Activated T-cell treated with anti-CD3 and anti-CD28 coated beads, Interleukin-2, amount 50 U/mL, for 48 hours (primary cell): ENCODE results near the gene MGAT4C.
"Not testable (repeated sequence)": the region's sequence is repeated elsewhere in the genome, so short reads cannot be mapped to it uniquely, and the experiment has no call there.

Experiments used
- DNase-seq, 2 experiments: peaks; one replicate each; pipeline ENCODE4 v3.0.0-alpha.2; 2020

MGAT4C gene

DNA sequence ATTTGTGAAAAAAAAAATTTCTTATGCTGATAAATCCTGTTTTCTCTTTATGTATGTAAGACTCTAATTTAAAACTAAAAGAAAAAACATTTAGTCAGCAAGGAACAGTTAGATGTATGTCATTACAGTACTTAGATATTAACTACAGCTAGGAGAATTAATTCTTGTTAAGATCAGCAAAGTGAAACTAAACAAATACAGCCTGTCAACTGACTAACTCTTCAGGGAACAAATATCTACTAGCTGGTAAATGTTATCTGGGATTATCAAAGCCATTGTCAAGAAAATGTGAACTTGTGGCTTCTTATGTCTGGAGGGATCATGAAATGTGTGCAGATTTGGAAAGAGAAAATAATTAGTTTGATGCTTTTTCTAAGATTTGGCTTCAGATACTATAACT is 27.5 kb downstream of the MGAT4C start:
- no peak for DNase-seq

GRCh38 chr12:86226481-86226880 is 29.7 kb downstream of the MGAT4C start:
- DNase-seq, result no peak

GRCh38 chr12:86216591-86216990 is 39.6 kb downstream of the MGAT4C start:
- no peak for DNase-seq

DNA sequence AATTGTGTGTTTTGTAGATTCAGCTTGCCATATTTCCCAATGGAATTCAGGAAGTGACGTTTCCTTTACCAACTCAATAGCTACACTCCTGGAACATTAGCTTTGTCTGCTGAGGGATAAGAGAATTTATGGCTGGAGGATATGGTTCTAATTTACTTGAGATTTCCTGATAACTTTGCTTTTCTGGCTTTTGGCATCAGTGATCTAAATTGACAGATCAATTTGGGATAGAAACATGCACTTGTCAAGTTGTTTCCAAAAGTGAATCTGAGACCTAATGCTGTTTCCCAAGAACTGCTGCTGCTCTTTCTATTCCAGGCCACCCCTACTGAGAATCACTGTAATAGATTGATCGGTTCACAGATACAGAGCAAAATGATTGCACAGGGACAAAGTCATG is 43.2 kb downstream of the MGAT4C start:
- DNase-seq, result no peak

DNA sequence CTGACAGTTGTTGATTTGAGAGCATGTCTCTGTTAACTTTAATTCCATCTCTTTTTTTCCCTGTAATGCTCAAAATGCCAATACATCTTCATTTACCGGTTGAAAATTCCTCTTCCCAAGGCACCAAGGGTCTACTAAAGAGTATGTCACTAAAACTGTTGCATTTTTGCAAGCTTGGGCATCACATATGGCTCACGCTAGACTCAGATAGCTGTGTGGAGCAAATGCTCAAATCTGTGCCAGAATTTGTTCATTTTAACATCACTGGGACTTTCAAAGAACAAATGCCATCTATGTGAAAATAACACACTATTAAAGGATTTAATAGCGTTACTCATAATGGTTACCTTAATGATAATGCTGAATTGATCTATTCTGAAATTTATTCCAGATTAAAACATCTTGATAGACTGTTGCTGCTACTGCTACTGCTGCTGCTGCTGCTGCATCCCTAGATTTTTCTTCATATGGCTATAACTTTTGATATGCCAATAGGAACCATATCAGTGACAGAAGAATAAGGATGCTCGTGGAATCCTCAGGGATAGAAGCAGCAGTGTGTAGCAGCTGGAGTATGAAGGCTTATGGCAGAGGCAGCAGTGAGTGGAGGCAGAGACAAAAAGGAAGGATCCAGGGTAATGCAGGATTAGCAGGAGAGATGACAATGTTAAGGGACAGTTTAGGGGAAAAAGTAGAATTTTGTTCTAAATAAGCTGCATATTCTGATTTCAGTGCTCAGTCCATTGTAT is 57.3 kb downstream of the MGAT4C start:
- DNase-seq, result no peak

DNA sequence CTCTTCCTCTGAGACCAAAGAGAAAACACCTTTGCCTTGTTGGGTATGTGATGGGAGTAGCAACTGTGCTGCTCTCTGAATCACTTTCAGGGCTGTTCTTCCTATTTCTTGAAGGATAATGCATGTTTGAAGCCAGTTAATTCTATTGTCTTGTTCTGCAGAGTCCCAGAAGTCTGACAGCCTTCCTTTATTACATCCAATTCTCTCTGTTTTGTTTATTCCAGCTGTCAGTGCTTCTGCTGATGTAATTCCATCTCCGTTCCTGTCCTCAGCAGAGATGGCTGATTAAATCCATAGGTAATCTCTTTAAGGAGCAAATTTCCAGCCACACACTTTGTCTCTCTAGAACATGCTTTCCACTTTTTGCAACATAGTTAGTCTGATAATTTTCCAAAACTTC is 59.7 kb downstream of the MGAT4C start:
- no peak for DNase-seq

GRCh38 chr12:86194721-86195120 is 61.5 kb downstream of the MGAT4C start:
- DNase-seq, result no peak

GRCh38 chr12:86193931-86194330 is 62.3 kb downstream of the MGAT4C start:
- no peak for DNase-seq

DNA sequence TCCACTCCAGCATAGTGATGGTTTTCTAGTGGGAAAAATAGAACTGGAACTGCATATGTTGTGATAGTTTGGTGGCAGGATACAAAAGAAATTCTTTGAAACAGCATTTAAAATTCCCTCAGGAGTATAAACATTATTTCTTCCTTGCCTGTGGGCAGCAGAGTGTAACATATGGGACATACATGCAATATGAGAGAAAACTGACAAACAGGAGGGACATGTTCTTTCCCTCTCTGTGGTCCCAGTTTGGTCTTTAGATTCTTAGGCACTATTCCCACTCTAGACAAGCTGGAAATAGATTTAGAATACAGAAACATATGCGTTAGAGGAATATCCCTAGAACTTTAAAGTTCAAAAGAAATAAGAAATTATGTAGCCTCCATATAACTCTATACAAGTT is 68.0 kb downstream of the MGAT4C start:
- no peak for DNase-seq

GRCh38 chr12:86186449-86186848 is 69.7 kb downstream of the MGAT4C start:
- DNase-seq, result no peak

GRCh38 chr12:86179855-86180254 is 76.3 kb downstream of the MGAT4C start:
- DNase-seq, result no peak

DNA sequence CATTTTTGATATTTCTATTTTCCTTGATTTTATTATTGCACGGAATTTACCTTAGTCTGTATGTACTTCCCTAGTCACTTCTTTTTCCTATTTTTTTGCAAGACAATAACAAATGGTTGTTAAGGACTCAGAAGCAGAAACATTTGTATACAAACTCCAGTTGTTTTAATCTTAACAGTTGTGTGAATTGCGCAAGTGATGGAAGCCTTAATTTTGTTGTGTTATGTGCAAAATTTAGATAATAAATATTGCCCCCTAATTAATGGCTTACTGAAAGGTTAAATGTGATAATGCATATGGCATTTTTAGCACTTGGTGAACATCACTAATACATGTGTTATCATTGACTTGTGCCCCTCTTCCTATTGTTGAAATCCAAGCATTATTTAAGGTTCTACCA is 82.0 kb downstream of the MGAT4C start:
- DNase-seq, result no peak

DNA sequence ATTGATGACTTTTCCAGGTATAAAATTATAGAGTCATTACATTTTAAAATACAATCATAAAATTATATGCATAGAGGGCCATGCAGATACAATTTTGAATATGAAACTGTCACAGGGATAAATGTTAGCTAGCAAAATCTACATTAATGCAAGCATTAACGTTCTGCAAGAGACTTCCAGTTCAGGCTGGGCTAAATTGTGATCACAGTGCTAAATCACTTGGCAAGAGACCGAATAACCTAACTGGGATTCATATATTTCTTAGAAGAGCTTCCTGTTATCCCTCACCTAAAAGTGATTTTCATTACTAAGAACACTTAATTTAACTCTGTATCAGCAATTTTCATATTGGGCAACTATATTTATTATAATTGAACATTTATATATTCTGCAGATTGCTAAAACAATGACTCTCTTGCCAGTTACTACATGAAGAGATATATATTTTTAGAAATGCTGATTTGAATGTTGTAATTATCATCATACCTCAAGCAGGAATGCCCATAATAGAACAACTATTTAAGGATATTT is 83.2 kb downstream of the MGAT4C start:
- DNase-seq, result no peak

- no peak for DNase-seq
Measured at GRCh38 chr12:86170051-86170450, 86.1 kb downstream of the MGAT4C start.

DNA sequence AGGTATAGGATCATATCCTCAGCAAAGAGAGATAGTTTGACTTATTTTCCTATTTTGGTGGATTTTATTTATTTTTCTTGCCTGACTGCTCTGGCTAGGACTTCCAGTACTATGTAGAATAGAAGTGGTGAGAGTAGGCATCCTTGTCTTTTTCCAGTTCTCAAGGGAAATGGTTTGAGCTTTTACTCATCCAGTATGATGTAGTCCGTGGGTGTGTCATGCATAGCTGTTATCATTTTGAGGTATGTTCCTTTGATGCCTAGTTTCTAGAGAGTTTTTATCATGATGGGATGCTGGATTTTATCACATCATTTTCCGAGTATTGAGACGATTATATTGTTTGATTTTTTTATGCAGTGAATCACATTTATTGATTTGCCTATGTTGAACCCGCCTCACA is 97.2 kb downstream of the MGAT4C start:
- no peak for DNase-seq

- no peak for DNase-seq
Measured at GRCh38 chr12:86154620-86155019, 101.6 kb downstream of the MGAT4C start.

- no peak for DNase-seq
Measured at GRCh38 chr12:86148612-86149011, 107.6 kb downstream of the MGAT4C start.

GRCh38 chr12:86148071-86148470 is 108.1 kb downstream of the MGAT4C start:
- DNase-seq, result no peak

DNA sequence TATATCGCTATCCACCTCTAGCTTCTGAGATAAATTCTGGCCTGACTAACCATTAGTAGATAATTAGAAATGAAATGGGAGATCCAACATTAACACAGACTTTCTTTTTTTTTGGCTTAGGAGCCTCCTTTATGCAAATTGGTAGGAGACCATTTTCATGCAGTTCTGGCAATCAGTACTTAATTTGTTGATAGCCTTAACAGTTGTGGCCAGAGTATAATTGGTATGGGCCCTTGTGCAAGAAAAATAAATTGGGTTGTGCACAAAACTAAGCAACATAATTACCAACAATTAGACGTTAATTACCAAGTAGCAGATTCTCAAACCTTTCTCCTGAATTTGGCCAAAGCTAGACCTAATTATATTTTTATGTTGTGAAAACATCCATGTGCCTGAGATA is 111.0 kb downstream of the MGAT4C start:
- DNase-seq, result no peak

DNA sequence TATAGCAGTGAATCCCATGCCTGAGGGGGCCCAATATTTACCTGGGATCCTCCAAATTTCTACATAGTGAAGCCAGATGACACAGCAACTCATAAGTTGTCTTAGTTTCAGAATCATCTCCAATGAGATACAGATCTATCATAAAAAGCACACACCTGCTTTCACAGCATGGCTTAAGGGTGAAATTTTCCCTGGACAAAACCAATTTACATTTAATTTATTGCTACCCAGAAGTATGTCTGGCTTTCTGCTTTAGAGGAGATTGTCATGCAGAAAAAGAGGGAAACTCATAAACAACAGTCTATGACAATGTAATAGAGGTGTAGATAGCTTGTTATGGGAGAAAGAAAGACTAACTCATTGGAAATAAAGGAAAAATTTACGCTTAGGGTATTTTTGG is 113.0 kb downstream of the MGAT4C start:
- no peak for DNase-seq

- no peak for DNase-seq
Measured at GRCh38 chr12:86139671-86140070, 116.5 kb downstream of the MGAT4C start.

GRCh38 chr12:86138770-86139169 is 117.4 kb downstream of the MGAT4C start:
- DNase-seq, result no peak

DNA sequence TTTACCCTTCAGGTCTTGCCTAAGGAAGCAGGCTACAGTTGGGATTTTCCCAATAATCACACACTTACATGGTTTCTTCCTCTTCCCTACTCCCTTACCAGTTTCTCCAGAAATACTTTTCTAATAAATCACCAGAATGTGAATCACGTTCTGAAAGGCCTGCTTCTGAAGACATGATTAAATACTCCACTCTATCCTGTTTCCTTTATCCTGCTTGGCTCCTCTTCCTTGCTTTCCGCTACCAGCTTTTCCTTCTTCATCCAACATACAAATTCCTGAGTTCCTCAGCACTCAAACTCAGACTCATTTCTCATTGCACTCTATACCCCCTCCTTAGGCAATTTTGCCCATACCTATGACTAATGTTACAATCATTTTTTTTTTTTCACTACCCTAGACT is 118.3 kb downstream of the MGAT4C start:
- DNase-seq, result no peak

DNA sequence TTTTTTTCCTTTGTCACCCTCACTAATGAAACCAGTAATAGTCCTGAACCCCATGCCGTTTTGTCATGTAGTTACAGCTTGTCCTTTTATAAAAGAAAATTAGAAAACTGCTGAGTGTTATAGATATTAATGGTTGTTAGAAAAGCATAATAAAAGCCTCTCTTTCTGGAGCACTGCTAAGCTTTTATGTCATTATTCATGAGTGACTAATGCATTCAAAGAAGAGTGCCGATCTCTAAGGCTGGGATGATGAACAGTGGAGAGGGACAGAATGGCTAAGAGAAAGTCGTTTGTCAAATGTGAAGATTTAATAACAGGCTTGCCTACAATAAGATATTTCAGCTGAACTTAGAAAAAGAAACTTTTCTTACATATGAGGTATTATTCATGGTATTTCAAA is 121.6 kb downstream of the MGAT4C start:
- DNase-seq, result no peak

GRCh38 chr12:86126900-86127299 is 129.3 kb downstream of the MGAT4C start:
- not testable (repeated sequence) for DNase-seq
